GM19099 (cell line): Measurements from ENCODE around the gene NCAPG2.

Experiments used
- POLR2A ChIP-seq: IDR thresholded peaks from 3 replicates; pipeline ENCODE4 v1.6.1; 2011; ENCODE audit warnings: low read depth; ENCODE audit not compliant: insufficient read length; ENCODE audit errors: extremely low read depth

The NCAPG2 gene

GRCh38 chr7:158704524-158705233 lies at the start of gene NCAPG2:
Gene NCAPG2, minus strand, starts transcription at chr7:158704804. Its CDS starts 2,905 bp downstream, at chr7:158701899.
- TF ChIP-seq POLR2A, result peak; percentile 87

GRCh38 chr7:158753900-158754299 lies 49.3 kb upstream of the NCAPG2 start:
- TF ChIP-seq POLR2A, result no peak

- TF ChIP-seq POLR2A, result no peak
These were observed 47.1 kb upstream of the NCAPG2 start for GRCh38 chr7:158751751-158752150.

GRCh38 chr7:158751199-158751598 lies 46.6 kb upstream of the NCAPG2 start:
- TF ChIP-seq POLR2A, result no peak

GRCh38 chr7:158750702-158751101 lies 46.1 kb upstream of the NCAPG2 start:
- no peak for TF ChIP-seq POLR2A

GRCh38 chr7:158749396-158749795 lies 44.8 kb upstream of the NCAPG2 start:
- TF ChIP-seq POLR2A, result no peak

GRCh38 chr7:158748335-158748734 lies 43.7 kb upstream of the NCAPG2 start:
- no peak for TF ChIP-seq POLR2A

GRCh38 chr7:158747408-158747807 lies 42.8 kb upstream of the NCAPG2 start:
- TF ChIP-seq POLR2A, result no peak

- TF ChIP-seq POLR2A, result no peak
These were observed 42.4 kb upstream of the NCAPG2 start for GRCh38 chr7:158746957-158747356.

GRCh38 chr7:158745057-158745715 lies 40.6 kb upstream of the NCAPG2 start:
- no peak for TF ChIP-seq POLR2A

- no peak for TF ChIP-seq POLR2A
These were observed 39.5 kb upstream of the NCAPG2 start for GRCh38 chr7:158744070-158744469.

- TF ChIP-seq POLR2A, result no peak
These were observed 38.6 kb upstream of the NCAPG2 start for GRCh38 chr7:158743219-158743618.

- TF ChIP-seq POLR2A, result no peak
These were observed 37.6 kb upstream of the NCAPG2 start for GRCh38 chr7:158742065-158742821.

GRCh38 chr7:158741294-158741666 lies 36.7 kb upstream of the NCAPG2 start:
- no peak for TF ChIP-seq POLR2A

- no peak for TF ChIP-seq POLR2A
These were observed 36.2 kb upstream of the NCAPG2 start for GRCh38 chr7:158740657-158741293.
